GM12878 (cell line): Measurements from ENCODE around the gene VNN1. TPM values are rescaled to one million over a fixed set of nuclear protein-coding genes. Genes with fewer than 3 reads are reported as not detected.

ENCODE experiments used
- ATAC-seq: fragments of 200-7000 bp; cut with Tn5 transposase; 3 replicates; pipeline ENCODE4 v1.9.1; 2020; ENCODE audit warnings: mild to moderate bottlenecking, moderate library complexity
- Bru-seq: library from RNA; stranded (reverse); fragments of 400-500 nt; gene quantifications from one replicate; lab custom pipeline; 2021; lab: Mats Ljungman, UMichigan
- BruChase-seq, 2 experiments: library from RNA; stranded (reverse); fragments of 400-500 nt; gene quantifications; one replicate each; lab custom pipeline; 2021; lab: Mats Ljungman, UMichigan
- BruUV-seq: library from RNA; stranded (reverse); fragments of 400-500 nt; replicated peaks from 2 replicates; lab custom pipeline; 2021; lab: Mats Ljungman, UMichigan
- CTCF ChIA-PET: fragments of 300-600 bp; sonication (Branson Sonifier 250); formaldehyde crosslinking; extraction: SDS; loops from one replicate; lab custom pipeline; 2021; ENCODE audit warnings: inconsistent platforms; lab: Yijun Ruan, JAX
- POLR2A ChIA-PET: fragments of 350-600 bp; formaldehyde crosslinking; extraction: SDS; loops from one replicate; lab custom pipeline; 2021; ENCODE audit warnings: inconsistent platforms; lab: Charles Lee
- RAD21 ChIA-PET: fragments of 300-600 bp; sonication (Branson Sonifier 250); formaldehyde crosslinking; loops from one replicate; lab custom pipeline; 2023; ENCODE audit warnings: antibody characterized with exemption; ENCODE audit not compliant: unreplicated experiment; lab: Charles Lee
- SMC1A ChIA-PET: fragments of 300-600 bp; sonication (Branson Sonifier 250); formaldehyde crosslinking; loops from one replicate; lab custom pipeline; 2023; ENCODE audit not compliant: unreplicated experiment, uncharacterized antibody; lab: Charles Lee
- DNase-seq: peaks from one replicate; pipeline ENCODE4 v3.0.0-alpha.2; 2011; ENCODE audit warnings: low read depth, low spot score
- FAIRE-seq: peaks from 3 replicates; lab custom pipeline; 2011; peaks lifted over from hg19 to GRCh38; lab: Jason Lieb, UNC
- H2AFZ ChIP-seq: 2 replicates; pipeline ENCODE4 v1.6.0; 2011; ENCODE audit warnings: low read depth, low read length, control low read depth; ENCODE audit not compliant: control insufficient read depth
- H3K27ac ChIP-seq: 2 replicates; pipeline ENCODE4 v1.5.1; 2011; ENCODE audit warnings: control low read depth; ENCODE audit not compliant: control insufficient read depth, insufficient read depth
- H3K27me3 ChIP-seq, 2 experiments: replicated peaks in 1 of 2; 2 replicates each; pipeline versions ENCODE4 v1.6.0 to v1.6.1; 2011; ENCODE audit warnings: low read length in 1 of 2; ENCODE audit not compliant: control insufficient read depth in 2 of 2, insufficient read depth in 2 of 2
- H3K36me3 ChIP-seq, 2 experiments: 2 replicates each; pipeline ENCODE4 v1.5.1; 2011; ENCODE audit warnings: low read length in 1 of 2; ENCODE audit not compliant: control insufficient read depth in 2 of 2, insufficient read depth in 2 of 2
- H3K4me1 ChIP-seq: 2 replicates; pipeline ENCODE4 v1.6.1; 2011; ENCODE audit warnings: mild to moderate bottlenecking, low read length, moderate library complexity, mixed read lengths; ENCODE audit not compliant: control insufficient read depth, insufficient read depth
- H3K4me2 ChIP-seq: 2 replicates; pipeline ENCODE4 v1.6.0; 2011; ENCODE audit warnings: control low read depth; ENCODE audit not compliant: control insufficient read depth, insufficient read depth
- H3K4me3 ChIP-seq: fragments of 200-600 bp; sonication (generic); 2 replicates; pipeline ENCODE4 v1.5.1; 2016
- H3K79me2 ChIP-seq: 2 replicates; pipeline ENCODE4 v1.6.0; 2011; ENCODE audit warnings: low read length; ENCODE audit not compliant: control insufficient read depth, insufficient read depth
- H3K9ac ChIP-seq: 2 replicates; pipeline ENCODE4 v1.8.0; 2011; ENCODE audit warnings: low read length, control low read depth, mixed read lengths; ENCODE audit not compliant: control insufficient read depth, insufficient read depth
- H3K9me3 ChIP-seq: replicated peaks from 3 replicates; pipeline ENCODE4 v1.5.1; 2011; ENCODE audit warnings: mild to moderate bottlenecking, low read length; ENCODE audit not compliant: control insufficient read depth, insufficient read depth
- H4K20me1 ChIP-seq: 2 replicates; pipeline ENCODE4 v1.6.0; 2011; ENCODE audit not compliant: control insufficient read depth, insufficient read depth
- MEF2B ChIP-seq: fragments of 450-650 bp; IDR thresholded peaks from 2 replicates; pipeline ENCODE4 v1.6.1; 2018; ENCODE audit warnings: mild to moderate bottlenecking, moderate library complexity; ENCODE audit not compliant: partially characterized antibody, poor library complexity, severe bottlenecking
- MTA2 ChIP-seq: fragments of 450-650 bp; IDR thresholded peaks from 2 replicates; pipeline ENCODE4 v1.6.1; 2016; ENCODE audit warnings: low read depth, mild to moderate bottlenecking, moderate library complexity
- NFXL1 ChIP-seq: fragments of 450-650 bp; IDR thresholded peaks from 2 replicates; pipeline ENCODE4 v1.6.1; 2017; ENCODE audit warnings: antibody characterized with exemption, mild to moderate bottlenecking, borderline replicate concordance
- SPI1 ChIP-seq: IDR thresholded peaks from 2 replicates; pipeline ENCODE4 v1.6.1; 2011; ENCODE audit warnings: low read depth, mild to moderate bottlenecking, low read length, moderate library complexity, borderline replicate concordance; ENCODE audit not compliant: insufficient read depth
- ZNF207 ChIP-seq: fragments of 450-650 bp; IDR thresholded peaks from 2 replicates; pipeline ENCODE4 v1.6.1; 2014; ENCODE audit warnings: antibody characterized with exemption, mild to moderate bottlenecking, borderline replicate concordance
- WGBS: methylation state at CpG from one replicate; pipeline ENCODE4 v1.1.6; 2016; ENCODE audit warnings: low lambda C conversion rate; ENCODE audit not compliant: insufficient replicate concordance, insufficient coverage; ENCODE audit errors: missing lambda C conversion rate; 5-methylcytosine and 5-hydroxymethylcytosine counted together
- in situ Hi-C: fragments of 300-500 bp; cut with MboI; formaldehyde crosslinking; loops from 9 replicates; pipeline ENCODE4 v1.14.3; 2018; ENCODE audit warnings: mixed read lengths
- intact Hi-C: fragments of 100-400 bp; cut with micrococcal nuclease; formaldehyde crosslinking; loops from one replicate; pipeline ENCODE4 v1.14.2; 2022; ENCODE audit not compliant: unreplicated experiment
- long read RNA-seq, 2 experiments: library from polyadenylated mRNA; unstranded; transcript quantifications; one replicate each; pipeline ENCODE4 v2.0.0, GENCODE V29; 2019 to 2020
- polyA minus RNA-seq, 3 experiments: library from RNA; depleted of rRNA, polyadenylated mRNA; stranded (reverse); fragments of >200 nt; gene quantifications; 2 replicates each; pipeline ENCODE4 v1.2.3, GENCODE V29; 2011
- polyA plus RNA-seq, 11 experiments: library from polyadenylated mRNA; depleted of rRNA in 4 of 11; unstranded in 6 of 11; stranded (reverse) in 5 of 11; fragments of >200 nt; fragmentation: Nextera tagmentation in 4 of 11; fragmentation: Illumina TruSeq in 1 of 11; extraction: Ambion mirVana in 4 of 11; extraction: Trizol in 1 of 11; gene quantifications; 1 replicate in 1 of 11; 2 replicates in 10 of 11; pipeline versions ENCODE4 v1.2.1 to v1.2.3, GENCODE V29; 2011 to 2016; ENCODE audit warnings: inconsistent platforms in 2 of 11, missing spikeins in 2 of 11, low read depth in 1 of 11
- total RNA-seq, 4 experiments: library from RNA; depleted of rRNA in 3 of 4; stranded (reverse); fragments of >200 nt in 3 of 4; fragmentation: Illumina TruSeq in 1 of 4; extraction: Trizol in 1 of 4; gene quantifications; 2 replicates each; pipeline versions ENCODE4 v1.2.1 to v1.2.3, GENCODE V29; 2013 to 2021

Gene VNN1, protein sequence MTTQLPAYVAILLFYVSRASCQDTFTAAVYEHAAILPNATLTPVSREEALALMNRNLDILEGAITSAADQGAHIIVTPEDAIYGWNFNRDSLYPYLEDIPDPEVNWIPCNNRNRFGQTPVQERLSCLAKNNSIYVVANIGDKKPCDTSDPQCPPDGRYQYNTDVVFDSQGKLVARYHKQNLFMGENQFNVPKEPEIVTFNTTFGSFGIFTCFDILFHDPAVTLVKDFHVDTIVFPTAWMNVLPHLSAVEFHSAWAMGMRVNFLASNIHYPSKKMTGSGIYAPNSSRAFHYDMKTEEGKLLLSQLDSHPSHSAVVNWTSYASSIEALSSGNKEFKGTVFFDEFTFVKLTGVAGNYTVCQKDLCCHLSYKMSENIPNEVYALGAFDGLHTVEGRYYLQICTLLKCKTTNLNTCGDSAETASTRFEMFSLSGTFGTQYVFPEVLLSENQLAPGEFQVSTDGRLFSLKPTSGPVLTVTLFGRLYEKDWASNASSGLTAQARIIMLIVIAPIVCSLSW
- total RNA-seq (2013; cell fraction: nucleolus; rRNA removed), result not detected in 2 replicates
- total RNA-seq (2014; rRNA removed) (0.05 TPM in 1 of 2 replicates, not detected in the other), total RNA-seq (2014; rRNA removed; fragmentation: Illumina TruSeq; extraction: Trizol) (not detected in 2 replicates), total RNA-seq (2021) (not detected in 2 replicates), polyA plus RNA-seq (2011; rRNA removed) (not detected in 2 replicates), polyA plus RNA-seq (2014; fragmentation: Illumina TruSeq; extraction: Trizol) (not detected in 2 replicates), polyA plus RNA-seq (2014; fragmentation: Nextera tagmentation; extraction: Ambion mirVana) (not detected), polyA plus RNA-seq (2014; rRNA removed) (not detected in 2 replicates), polyA plus RNA-seq (2016; fragmentation: Nextera tagmentation; extraction: Ambion mirVana) (not detected), polyA minus RNA-seq (2011; rRNA and poly(A)+ RNA removed) (not detected in 2 replicates), Bru-seq, nascent RNA (not detected), BruChase-seq, experiment 1, labeled RNA remaining after a 6-hour chase (percentile 3 among the genes with signal in this experiment), BruChase-seq, experiment 2, labeled RNA remaining after a 2-hour chase (not detected)
- not detected for polyA plus RNA-seq (2011; ENCODE audit: low read depth)
- polyA plus RNA-seq (2011; cell fraction: cytosol; rRNA removed), result not detected in 2 replicates
- polyA plus RNA-seq (2011; cell fraction: nucleus; rRNA removed), result not detected in 2 replicates
- polyA plus RNA-seq (2012), result not detected in 2 replicates
- not detected in 2 replicates for polyA minus RNA-seq (2011; cell fraction: cytosol; rRNA and poly(A)+ RNA removed)
- polyA minus RNA-seq (2011; cell fraction: nucleus; rRNA and poly(A)+ RNA removed), result not detected in 2 replicates
- long read RNA-seq, experiment 1, result 0 reads
- long read RNA-seq, experiment 2, partial matches to known transcripts, result 1 of 2 reads
- long read RNA-seq, experiment 2, other reads (novel, unspliced or antisense), result 1 of 2 reads

DNA sequence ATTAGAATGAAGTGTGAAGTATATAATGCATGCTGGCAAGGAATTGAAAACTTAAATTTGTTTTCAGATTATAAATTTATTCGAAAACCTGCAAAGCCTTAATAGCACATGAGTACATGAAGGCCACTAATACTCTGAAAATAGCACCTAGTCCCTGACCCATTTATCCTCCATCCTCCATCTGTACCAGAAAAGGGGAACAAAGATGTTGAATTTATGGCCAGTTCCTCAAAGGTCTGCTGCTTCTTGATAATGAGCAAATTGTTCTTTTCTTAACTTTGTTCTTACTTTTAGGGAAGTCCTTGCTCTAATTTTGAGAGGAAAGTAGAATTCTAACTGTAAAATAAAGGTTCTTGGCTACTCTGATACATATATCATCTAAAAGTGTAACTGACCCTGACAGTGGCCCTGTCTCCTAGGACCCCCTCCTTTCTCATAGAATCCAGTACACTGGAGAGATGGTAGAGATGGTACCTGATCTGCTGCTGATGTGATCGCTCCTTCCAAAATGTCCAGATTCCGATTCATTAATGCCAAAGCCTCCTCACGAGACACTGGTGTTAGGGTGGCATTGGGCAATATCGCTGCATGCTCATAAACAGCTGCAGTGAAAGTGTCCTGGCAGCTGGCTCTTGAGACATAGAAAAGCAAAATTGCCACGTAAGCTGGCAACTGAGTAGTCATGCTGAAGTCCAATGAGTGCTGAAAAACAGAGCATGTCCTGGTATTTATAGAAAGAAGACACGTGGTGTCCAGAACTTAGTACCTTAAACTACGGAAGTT, at the start of gene VNN1:
TSS of gene VNN1 (minus strand) at position 704 of the 783 bp plus-strand sequence. CDS start at position 684, 20 bp downstream.
- no peak within 1 kb of the TSS for H3K27ac ChIP-seq
- ATAC-seq (peak; percentile 73), FAIRE-seq (no peak), DNase-seq (no peak)
- H2AFZ ChIP-seq, result no peak within 1 kb of the TSS
- H3K79me2 ChIP-seq, result no peaks in the 10 kb centered on the region
- intact Hi-C loops, result no loop called here
- no peak within 1 kb of the TSS for H3K4me2 ChIP-seq
- peak; percentile 13 for TF ChIP-seq MEF2B
- TF ChIP-seq NFXL1, result no peak
- peak; percentile 84; the same call in 1 of the 2 replicates for TF ChIP-seq SPI1
- TF ChIP-seq MTA2, result 0 out of 2 replicates have a peak, but pooled peaks have one; percentile 38
- no peak for TF ChIP-seq ZNF207
- no peaks in the 10 kb centered on the region for H3K9me3 ChIP-seq
- CTCF ChIA-PET, result interaction anchor here (0.6 kb wide), 1 partner anchor 19 kb away, joined by 5 read pairs; no protein-coding TSS in a partner anchor
- RAD21 ChIA-PET, result no interaction called here
- in situ Hi-C loops, result no loop called here
- no peaks in the 10 kb centered on the region for H4K20me1 ChIP-seq
- no peaks in the 10 kb centered on the region for H3K4me1 ChIP-seq
- H3K36me3 ChIP-seq, result no peaks in the 10 kb centered on the region
- no TSS peak for BruUV-seq
- POLR2A ChIA-PET, result interaction anchor here (1.2 kb wide), 1 partner anchor 11 kb away, joined by 7 read pairs; no protein-coding TSS in a partner anchor
- H3K27me3 ChIP-seq, result 0 out of 4 replicates have a peak, but pooled peaks cover 2% of the 10 kb centered on the region in 2 experiments
- no peak within 1 kb of the TSS for H3K4me3 ChIP-seq
- 11% methylated on average over 8 of the region's 8 CpGs for WGBS
- SMC1A ChIA-PET, result interaction anchor here (0.6 to 3.2 kb wide), 4 partner anchors 11 to 54 kb away, joined by 3 to 13 read pairs (median 4); no protein-coding TSS in a partner anchor
- no peak within 1 kb of the TSS for H3K9ac ChIP-seq
